GM18907 (cell line): ENCODE results near the gene MT1B.

Source experiments
- ATAC-seq: cut with Tn5 transposase; IDR thresholded peaks from one replicate; pipeline ENCODE4 v1.9.1; 2021; ENCODE audit warnings: mild to moderate bottlenecking, moderate library complexity; ENCODE audit not compliant: unreplicated experiment

MT1B gene

GRCh38 chr16:56636616-56637413 lies 14.9 kb upstream of the MT1B start:
- ATAC-seq, result no peak

GRCh38 chr16:56637814-56638750 lies 13.6 kb upstream of the MT1B start, which contains the start of gene MT1A:
Gene MT1A (plus strand): TSS chr16:56638666. CDS start chr16:56638739, 73 bp downstream.
- no peak for ATAC-seq

GRCh38 chr16:56639045-56639444 lies 12.6 kb upstream of the MT1B start:
- no peak for ATAC-seq

GRCh38 chr16:56640076-56640475 lies 11.6 kb upstream of the MT1B start:
- ATAC-seq, result no peak

- ATAC-seq, result no peak
These were observed 10.5 kb upstream of the MT1B start for GRCh38 chr16:56641166-56641565.

- ATAC-seq, result peak; percentile 77
These were observed 8.5 kb upstream of the MT1B start for GRCh38 chr16:56643080-56643778.

GRCh38 chr16:56643833-56644232 lies 7.9 kb upstream of the MT1B start:
- ATAC-seq, result no peak

GRCh38 chr16:56645311-56645710 lies 6.4 kb upstream of the MT1B start:
- no peak for ATAC-seq

GRCh38 chr16:56645838-56646237 lies 5.8 kb upstream of the MT1B start:
- no peak for ATAC-seq

- ATAC-seq, result no peak
These were observed 3.9 kb upstream of the MT1B start for GRCh38 chr16:56647641-56648431.

GRCh38 chr16:56649271-56649670 lies 2.4 kb upstream of the MT1B start:
- no peak for ATAC-seq

GRCh38 chr16:56649820-56650219 lies 1.9 kb upstream of the MT1B start:
- ATAC-seq, result no peak

- ATAC-seq, result no peak
These were observed 914 bp downstream of the MT1B start for GRCh38 chr16:56652600-56652999.

GRCh38 chr16:56653218-56653617 lies 1.5 kb downstream of the MT1B start:
- ATAC-seq, result no peak

GRCh38 chr16:56657555-56658326 lies 6.1 kb downstream of the MT1B start, which contains the start of gene MT1F:
Gene MT1F (plus strand): TSS chr16:56657959. CDS start chr16:56658059, 100 bp downstream.
- ATAC-seq, result peak; percentile 60

- no peak for ATAC-seq
These were observed 6.7 kb downstream of the MT1B start for GRCh38 chr16:56658327-56658875.

GRCh38 chr16:56662357-56663354 lies 11.0 kb downstream of the MT1B start:
- no peak for ATAC-seq

GRCh38 chr16:56664506-56664905 lies 12.8 kb downstream of the MT1B start:
- ATAC-seq, result no peak
